GM18502 (cell line): ENCODE data around the gene SENP8.

Source experiments
- ATAC-seq: cut with Tn5 transposase; IDR thresholded peaks from one replicate; pipeline ENCODE4 v1.9.1; 2021; ENCODE audit warnings: mild to moderate bottlenecking; ENCODE audit not compliant: unreplicated experiment, poor library complexity

SENP8 gene

DNA sequence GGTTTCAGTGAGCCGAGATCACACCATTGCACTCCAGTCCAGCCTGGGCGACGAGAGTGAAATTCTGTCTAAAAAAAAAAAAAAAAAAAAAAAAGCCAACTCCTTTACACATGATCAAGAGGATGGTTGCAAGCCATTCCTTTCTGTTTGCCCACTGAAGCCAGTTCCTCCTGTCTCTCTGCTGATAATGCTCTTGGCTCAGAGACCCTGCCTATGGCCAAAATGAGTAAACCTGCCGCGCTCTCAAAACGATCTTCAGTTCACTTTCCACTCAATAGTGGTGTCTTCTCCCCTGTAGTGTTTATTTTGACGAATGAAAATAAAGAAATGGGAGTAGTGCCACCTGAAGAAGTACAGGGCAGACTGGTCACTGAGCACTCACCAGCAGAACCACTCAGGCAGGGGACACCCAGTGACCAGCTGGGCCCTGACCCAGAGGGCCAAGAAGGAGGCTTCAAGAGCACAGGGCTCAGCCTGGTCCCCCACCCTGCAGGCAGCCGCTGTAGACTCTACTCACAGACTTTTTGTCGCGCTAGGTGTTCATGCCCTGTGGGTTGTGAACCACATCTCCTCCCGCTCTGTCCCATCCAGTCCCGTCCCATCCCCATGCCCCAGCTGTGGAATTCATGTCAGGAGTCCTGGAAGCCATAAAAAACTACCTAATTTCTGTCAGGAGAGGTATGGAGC, 55.8 kb downstream of the SENP8 start:
- ATAC-seq: no peak

DNA sequence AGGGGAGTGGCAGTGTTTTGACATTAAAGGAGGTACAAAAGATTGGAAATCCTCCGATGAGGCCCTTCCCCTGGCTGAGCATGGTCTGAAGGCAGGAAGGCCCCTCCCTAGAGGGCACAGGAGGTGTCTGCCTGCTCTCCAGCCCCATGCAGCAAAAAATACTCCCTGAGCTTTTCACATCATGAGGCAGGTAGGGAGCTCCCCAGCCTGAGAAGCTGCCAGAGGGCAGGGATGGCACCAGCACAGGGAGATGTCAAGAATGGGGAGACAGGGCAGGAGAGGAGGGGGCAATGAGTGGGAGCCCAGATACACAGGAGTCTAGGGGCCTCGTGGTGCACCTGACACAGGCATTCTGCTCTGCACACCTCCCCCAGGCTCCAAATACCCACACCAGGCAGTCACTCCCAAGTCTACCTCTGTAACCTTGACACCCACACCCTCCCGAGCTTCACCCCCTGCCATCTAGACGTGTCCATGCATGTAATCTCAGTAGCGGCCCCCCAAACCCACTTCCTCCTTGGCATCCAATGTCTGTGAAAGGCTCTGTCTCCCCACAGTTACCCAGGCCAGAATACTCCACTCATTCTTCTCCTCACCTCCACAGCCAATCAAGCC, 56.5 kb downstream of the SENP8 start:
- ATAC-seq: no peak

DNA sequence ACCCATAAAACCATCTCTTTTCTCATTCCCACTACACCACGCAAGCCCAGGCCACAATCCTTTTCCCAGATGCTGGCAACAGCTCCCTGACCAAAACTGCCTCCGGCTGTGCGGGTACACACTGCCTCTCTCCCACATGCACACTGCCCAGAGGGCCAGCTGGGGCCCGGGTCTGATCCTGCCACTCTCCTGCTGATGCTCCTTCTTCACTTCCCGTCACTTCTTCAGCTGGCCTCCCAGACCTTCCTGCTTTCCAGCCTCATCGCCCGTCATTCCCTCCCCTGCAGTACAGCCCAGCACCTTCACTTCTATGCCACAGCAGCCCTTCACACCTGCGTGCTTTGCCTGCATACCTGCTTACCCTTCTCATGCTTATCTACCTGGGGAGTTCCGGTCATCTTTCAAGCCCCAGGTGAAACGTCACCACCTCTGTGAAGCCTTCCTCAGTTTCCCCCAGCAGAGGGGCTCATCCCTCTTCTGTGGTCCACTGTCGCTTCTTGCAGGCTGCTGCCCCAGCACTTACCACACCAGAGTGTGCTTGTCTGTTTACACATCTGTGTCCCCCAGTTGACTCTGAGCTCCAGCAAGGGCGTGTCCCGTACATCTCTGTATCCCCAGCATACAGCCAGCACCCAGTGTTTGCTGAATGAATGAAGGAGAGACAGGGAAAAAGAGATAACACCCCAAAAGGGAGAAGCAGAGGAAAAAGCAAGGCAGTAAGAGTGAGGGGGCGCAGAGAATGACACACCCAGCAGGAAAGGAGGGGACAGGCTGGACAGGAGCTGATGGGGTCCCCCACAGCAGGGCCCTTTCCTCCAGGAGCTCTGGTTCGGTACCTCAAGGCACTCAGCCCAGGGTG, 57.2 kb downstream of the SENP8 start:
- no peak for ATAC-seq

DNA sequence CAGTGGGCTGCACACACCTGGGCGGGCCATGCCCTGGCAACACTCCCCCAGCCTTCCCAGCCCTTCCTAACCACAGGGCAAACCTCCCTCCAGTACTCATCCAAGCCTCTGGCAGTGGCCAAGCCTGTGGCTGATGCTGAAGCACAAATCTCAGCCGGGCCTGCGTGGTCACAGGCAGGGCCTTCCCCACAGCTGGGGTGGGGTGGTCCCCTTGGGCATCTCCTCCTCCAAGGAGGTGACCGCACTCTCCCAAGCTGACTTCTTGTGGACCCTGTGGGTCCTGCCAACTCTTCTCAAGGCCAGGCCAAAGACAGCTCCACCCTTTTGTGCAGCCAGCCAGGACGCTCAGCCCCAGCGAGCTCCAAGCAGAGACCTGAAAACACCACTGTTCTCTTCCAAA, 58.0 kb downstream of the SENP8 start:
- no peak for ATAC-seq

DNA sequence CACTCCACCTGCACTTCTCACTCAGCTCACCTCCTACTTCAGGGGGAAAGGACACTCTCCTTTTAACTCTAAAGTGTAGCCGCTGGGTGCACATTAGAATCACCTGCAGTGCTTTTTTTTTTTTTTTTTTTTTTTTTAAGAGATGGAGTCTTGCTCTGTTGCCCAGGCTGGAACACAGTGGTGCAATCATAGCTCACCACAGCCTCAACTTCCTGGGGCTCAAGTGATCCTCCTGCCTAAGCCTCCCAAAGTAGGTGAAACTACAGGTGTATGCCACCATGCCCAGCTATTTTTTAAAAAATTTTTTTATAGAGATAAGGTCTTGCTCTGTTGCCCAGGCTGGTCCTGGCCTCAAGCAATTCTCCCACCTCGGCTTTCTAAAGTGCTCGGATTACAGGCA, 58.5 kb downstream of the SENP8 start:
- no peak for ATAC-seq

DNA sequence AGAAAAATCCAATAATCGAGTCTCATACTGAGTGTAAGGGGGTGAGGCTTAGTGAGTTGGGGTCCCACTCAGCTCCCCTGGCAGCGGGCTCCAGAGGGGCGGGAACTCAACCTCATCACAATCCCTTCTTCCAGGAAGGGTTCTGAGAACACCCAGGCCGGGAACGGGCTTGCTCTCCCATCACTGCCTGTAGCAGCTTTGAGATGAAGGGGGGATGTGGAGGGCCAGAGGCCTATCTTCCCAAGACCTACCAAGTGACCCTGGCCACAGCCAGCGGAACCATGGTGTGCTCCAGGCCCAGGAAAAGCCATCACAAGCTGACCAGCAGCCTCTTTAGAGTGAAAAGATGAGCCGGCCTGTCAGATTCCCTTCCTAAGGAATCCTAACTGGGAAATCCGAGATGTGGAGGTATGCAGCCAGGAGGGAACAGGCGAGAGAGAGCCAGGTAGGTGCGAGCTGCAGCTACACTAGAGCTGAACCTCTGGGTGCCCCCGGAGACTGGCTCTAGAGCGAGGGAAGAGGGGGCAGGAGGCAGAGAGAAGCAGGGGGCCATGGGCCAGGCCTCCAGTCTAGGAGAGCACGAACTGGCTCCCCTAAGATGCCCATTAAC, 60.9 kb downstream of the SENP8 start:
- no peak for ATAC-seq

DNA sequence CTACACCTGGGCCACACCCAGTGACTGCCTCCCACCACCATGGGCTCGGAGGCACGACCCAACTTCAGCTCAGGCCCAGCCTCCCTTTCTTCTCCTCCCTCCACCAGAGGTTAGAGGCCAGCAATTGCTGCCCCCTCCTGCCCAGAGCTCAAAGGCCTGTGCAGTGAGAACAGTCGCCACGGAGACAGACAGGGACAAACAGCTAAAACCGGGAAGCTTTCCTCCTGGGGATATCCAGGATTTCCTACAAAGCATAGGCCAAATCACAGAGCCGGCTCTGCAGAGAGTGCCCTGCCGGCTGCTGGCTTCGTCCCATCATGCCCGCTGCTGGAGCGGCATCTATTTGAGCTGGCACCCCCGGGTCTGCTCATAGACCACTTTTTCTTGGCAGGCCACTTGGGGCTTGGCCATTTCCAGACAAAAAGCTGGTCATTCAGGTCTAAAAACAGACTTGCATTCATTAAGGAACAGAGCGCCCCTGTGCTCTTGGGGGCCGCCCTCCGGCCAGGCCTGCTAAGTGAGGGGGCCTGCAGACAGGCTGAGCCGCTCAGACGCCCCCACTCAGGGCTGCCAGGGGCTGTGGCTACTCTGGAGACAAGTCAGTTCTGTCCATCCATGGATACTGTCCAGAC, 61.9 kb downstream of the SENP8 start:
- ATAC-seq: no peak

DNA sequence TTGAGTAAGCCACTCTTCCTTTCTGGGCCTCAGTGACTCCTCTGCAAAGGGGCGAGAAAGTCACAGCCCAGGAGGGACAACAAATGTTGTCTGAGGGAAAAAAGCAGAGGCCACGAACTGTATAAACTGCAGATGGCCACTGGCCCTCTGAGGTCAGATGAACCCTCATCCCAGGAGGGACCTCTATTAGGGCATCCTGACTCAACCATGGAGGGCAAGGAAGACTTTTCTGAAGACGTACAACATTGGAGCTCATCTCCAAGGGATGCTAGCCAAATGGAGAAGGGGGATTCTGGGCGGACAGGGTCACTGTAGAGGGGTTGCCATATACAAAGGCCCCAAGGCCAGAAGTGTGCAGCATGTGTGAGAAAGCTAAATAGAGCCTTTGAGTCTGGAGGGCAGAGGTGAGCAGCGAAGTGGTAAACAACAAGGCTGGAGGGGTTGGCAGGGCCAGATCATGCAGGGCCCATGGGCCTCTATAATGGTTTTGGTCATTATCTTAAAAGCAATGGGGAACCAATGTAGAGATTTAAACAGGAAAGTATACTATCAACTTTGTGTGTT, 62.6 kb downstream of the SENP8 start:
- no peak for ATAC-seq

DNA sequence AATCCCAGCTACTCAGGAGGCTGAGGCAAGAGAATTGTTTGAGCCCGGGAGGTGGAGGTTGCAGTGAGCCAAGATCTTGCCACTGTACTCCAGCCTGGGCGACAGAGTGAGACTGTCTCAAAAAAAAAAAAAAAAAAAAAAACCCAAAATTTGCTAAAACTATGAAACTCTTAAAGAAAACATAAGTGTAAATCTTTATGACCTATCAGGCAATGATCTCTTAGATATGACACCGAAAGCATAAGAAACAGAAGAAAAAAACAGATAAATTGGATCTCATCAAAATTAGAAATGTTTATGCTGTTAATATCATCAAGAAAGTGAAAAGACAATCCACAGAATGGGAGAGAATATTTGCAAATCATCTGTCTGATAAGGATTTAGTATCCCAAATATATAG, 64.0 kb downstream of the SENP8 start:
- no peak for ATAC-seq

DNA sequence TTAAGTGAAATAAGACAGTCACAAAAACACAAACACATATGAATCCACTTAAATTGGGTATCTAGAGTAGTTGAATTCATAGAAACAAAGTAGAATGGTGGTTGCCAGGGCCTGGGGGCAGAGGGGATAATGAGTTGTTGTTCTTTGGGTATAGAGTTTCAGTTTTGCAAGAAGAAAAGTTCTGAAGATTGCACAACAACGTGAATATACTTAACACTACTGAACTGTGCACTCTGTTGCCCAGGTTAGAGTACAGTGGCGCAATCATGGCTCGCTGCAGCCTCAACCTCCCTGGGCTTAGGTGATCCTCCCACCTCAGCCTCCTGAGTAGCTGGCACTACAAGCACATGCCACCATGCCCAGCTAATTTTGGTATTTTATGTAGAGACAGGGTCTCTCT, 64.5 kb downstream of the SENP8 start:
- ATAC-seq: no peak

DNA sequence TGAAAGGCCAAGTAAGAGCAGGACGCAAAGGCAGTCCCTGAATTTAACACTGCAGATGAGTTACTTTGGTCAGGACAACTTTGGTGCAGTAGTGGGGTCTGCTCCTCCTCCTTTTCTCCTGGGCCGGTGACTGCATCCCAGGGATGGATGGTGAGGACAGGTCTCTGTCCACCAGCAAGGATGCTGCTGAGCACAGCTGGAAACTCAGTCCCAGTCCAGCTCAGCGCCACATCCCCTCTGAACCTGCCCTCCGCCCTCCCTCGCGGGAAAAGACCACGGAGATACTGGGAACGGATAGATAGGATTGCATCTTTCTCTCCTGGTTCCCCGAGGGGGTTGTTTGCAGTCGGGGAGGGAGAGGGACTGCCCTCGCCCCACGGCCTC, 65.6 kb downstream of the SENP8 start:
- ATAC-seq: no peak

DNA sequence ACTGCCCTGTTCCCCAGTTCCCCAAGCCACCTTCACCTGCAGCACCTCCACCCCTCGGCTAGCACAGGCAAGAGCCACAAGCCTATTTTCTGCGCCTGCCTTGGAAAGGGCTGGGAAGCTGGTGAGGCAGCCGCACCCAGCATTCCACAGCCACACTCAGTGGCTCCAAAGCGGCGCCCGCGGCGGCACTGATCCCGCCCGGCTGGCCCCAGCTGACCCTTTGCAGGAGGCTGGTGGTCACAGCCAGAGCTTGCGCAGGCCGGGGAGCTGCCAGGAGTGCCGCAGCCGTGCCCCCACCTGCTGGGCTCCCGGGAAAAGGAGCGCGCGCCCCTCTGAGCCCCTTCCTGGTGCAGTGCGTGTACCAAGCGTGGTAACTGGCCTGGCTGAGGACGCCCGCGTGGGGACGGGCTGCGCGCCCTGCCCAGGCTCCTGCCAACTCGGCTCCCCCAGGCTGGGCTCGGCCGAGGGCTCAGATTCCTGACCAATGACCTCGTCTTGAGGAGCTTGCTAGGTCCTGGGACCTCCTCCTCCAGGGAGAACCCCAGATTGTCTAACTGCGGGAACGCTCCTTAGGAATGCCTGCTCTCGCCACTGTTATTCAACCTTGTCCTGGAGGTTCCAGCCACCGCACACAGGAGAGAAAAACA, 66.1 kb downstream of the SENP8 start:
- ATAC-seq: no peak

DNA sequence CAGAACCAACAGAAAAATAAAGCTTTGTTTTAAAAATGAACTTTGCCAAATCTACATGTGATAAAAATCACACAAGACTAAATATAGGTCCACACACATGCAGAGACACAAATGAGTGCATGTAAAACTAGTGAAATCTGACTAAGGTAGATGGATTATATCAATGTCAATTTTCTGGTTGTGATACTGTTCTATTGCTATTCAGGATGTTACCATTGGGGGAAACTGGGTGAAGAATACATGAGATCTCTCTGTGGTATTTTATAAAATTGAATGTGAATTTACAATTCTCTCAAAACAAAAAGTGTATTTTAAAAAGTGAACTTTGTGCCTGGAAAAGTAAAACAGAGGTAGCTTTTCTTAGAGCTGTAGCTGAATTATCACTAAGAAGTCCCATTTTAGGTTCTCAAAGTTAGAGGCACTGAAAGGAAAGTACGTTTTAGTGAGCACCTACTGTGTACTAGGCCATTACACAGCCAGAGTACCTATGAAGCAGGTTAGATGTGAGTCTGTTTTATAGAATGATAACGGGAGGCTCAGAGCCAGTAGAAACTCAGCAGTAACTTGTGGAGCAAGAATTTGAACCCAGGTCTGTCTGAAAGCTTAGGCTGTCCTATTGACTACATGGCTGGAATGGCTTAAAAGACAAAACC, 71.2 kb downstream of the SENP8 start:
- ATAC-seq: no peak

DNA sequence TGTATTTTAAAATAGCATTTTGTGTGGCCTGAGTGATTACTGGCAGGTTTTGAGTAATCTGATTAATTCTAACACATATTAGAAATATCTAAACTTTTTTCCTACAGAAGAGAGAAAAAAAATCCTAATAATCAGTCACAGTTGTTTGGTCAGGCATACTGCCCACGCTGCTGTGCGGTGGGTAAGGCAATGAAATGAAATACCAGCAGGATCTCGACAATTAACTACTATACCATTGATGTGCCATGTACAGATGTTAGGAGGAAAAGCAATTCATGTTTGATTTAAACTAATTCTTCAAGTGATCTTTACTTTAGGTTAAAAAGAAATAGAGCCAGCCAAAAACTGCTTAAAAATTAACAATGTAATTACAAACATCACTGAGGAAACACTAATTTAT, 74.2 kb downstream of the SENP8 start:
- ATAC-seq: no peak
